NCI-H82 treated with DMSO at 0.1 percent for 48 hours (cell line): ENCODE measurements around the gene RAP2A.

ENCODE experiments used
- DNase-seq: peaks from one replicate; lab custom pipeline; 2025; ENCODE audit not compliant: unreplicated experiment; lab: John Stamatoyannopoulos, UW

The RAP2A gene

DNA sequence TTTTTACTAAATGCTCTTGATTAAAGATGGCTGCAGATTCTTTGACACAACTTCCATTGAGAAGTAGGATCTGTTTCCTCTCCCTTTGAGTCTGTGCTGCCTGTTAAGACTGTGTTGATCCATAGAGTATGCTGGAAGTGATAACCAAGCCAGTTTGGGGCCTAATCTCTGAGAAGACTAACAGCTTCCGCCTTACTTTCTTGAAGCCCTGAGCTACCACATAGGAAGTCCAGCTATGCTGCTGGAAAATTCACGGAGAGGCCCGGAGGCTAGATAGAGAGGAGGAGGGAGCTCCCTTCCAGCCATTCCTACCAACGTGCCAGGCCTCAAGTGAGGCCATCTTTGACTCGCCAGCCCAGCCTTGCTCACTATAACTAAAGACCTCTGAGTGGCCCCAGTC, 12.5 kb downstream of the RAP2A start:
- no peak for DNase-seq

DNA sequence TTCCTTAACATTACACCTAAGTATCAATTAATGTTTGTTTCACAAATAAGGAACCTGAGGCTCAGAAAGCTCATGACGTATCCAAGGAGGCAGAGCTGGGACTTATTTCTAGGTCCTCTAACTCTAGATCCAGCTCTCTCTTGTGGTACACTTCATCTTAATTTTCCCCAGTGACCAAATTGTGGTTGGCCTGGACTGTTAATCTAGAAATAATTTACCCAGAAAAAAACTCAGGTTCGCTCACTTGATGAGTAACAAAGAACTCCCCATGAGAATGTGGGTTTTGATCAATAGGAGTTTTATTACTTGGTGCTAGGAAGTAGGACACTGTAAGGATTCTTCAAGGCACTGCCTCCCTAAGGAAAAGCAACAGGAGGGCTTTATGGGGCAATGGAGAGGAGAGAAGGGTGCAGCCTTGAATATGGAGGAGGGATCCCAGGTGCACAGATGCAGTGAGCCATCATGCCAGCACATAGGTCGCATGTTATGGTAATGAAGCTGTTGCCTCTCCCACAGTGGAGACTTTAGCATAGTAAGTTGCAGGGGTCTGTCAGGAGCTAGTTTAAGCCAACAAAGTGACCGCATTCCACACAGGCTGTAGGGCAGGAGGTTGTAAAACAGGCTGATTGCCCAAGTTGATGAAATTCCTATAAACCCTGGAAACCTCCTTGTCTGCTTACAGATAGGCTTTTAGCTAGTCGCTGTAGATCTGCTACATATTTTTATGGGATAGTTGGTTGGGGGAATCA, 14.7 kb downstream of the RAP2A start:
- DNase-seq, result no peak

DNA sequence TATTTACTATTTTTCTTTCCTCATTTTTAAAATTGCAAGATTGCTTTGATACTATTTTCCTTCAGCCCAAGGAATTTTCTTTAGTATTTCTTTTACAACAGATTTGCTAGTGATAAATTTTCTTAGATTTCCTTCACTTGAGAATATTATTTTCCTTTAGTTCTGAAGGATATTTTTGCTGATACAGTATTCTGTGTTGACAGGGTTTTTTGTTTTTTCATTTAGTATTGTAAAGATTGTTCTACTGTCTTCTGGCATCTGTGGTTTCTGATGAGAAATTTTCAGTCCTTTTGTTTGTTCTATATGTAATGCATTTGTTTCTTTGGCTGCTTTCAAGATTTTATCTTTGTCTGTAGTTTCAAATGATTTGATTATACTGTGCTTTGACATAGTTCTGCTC, 20.7 kb downstream of the RAP2A start:
- no peak for DNase-seq

DNA sequence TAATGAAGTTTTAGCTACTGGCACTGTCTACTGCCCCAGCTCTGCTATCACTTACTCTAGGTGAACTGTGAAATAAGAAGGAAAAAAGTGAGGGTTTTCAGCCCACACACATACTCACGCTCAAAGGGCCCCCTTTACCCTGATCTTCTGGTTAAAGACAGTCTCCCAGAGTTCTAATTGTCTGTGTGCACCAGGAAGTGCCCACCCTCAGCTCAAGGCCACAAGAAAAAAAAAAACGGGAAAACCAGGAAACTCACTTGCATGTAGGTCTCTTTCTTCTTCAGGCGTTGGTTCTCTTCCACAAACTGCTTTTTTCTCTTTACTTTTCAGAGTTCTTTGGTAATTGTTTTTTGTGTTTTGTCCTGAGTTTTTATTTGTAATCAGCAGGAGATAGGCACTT, 22.1 kb downstream of the RAP2A start:
- DNase-seq, result no peak

DNA sequence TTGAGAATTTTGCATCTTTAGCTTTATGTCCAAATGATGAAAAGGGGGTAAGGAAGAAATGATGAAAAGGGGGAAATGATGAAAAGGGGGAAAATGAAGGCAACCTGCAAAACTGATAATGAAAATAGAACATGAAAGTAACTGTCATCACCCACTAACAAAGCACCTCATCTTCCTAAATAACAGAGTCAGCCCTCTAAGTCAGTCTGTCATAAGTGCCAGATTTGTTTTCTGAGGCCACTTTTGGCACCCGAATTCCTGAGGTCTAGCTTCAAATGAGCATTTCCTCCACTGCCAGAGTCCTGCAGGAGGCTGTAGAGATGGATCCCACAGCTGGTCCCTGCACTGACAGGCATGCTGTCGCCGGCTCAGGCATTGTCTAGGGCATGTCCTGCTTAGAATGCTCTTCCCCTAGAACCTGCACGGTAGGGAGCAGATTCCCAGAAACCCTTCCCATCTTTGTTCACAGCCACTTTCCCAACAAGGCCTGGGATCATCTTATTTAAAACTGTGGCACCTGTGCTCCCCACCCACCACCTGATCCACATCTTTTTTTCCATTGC, 25.3 kb downstream of the RAP2A start:
- DNase-seq, result no peak

DNA sequence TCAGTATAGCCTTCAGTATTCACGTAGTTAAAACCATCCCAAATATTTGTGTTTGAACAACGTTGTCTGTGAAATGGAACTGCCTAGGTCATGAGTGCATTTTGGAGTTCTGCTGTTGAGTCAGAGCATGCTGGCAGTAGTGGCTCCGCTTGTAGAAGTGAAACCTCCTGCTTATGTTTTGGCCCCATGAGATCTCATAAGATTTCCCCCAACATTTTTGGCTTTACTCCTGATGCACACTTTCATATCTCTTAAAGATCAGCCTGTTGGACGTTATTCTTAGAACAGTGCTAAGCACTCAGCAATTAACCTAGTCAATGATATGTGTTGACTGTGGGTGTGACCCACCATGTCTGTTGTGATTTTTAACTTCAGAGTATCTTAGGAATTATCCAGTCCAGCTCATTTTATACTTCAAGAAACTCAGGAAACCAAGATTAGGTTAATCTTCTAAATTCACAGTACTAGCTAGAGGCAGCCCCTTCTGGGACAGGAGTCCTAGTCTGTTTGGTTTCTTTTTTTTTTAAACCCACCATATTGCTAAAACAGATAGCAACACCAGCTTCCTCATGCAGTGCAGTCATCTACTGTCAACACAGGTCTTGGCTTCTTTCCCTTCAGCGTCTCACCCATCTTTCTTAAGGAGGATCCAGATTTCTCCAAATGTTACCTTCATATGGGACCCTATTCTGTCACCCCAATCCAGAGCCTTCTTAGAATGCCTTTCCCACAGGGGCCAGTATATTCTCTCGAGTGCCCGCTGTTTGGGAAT, 26.2 kb downstream of the RAP2A start:
- DNase-seq, result no peak

DNA sequence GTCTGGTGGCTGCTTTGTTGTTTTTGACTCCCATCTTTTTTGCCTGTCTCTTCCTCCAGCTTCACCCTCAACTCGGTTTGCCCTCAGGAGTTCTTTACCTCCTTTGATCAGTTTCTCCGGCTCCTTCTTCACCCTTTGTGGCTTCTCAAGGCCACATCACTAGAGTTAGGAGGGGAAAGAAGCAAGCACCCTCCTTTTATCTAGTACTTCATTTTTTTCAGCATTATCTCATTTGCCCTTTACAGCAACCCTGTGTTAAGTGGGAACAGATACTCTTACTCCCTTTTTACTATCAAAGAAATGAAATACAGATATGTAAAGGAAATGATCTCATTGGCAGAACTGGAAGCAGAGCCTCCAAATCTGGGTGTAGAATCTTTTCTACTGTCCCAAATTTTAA, 26.9 kb downstream of the RAP2A start:
- no peak for DNase-seq

DNA sequence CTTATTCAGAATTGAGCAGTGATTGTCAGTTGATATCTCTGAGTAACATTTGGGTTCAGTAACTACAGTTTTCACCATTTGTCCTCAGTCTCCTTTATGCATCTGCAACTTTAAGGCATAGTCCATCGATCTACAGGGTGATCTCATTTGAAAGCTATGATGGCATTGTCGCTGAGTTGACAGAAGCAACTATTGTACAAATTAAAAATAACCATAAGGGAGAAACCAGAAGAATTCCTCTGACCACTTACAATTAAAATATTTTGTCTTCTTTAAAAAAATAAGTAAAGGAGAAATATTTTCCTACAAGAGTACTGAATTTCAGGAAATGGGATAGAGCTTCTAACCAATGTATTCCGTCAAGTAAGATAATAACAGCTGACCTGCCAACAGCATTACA, 30.6 kb downstream of the RAP2A start:
- no peak for DNase-seq

DNA sequence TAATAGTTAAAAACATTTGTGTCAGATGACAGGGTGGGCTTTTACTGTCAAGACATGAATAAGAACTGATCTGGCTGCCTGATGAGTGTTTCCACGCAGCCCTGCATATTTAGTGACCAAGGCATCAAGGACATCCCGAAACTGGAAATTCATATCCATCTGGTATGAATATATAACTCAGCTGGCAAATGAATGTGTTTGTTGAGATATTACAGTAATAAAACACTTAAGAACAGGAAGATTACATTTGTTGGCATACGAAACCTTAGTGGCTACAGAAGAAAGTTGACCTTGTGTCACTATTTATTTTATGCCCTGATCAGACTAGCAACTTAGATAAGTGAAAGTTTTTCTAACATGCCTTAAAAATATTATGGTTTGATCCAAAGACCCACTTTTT, 32.8 kb downstream of the RAP2A start:
- no peak for DNase-seq

DNA sequence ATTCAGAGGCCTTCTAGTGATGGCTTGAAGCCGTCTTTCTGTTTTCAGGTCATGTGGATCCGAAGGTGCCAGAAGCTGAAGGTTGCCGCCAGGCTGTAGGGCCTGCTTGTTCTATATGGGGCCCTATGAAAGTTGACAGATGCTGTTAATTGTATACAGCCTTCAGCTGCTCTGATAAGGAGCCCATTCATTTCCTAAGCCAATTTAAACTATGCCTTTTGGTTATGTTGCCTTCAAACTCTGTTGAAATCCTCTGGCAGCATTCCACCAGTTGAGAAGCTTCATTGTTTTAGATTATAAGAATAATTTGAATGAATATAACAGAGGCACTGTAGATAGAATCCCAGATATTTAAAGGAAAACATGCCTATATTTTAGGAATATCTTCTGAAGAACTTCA, 34.4 kb downstream of the RAP2A start:
- peak; percentile 72 for DNase-seq

DNA sequence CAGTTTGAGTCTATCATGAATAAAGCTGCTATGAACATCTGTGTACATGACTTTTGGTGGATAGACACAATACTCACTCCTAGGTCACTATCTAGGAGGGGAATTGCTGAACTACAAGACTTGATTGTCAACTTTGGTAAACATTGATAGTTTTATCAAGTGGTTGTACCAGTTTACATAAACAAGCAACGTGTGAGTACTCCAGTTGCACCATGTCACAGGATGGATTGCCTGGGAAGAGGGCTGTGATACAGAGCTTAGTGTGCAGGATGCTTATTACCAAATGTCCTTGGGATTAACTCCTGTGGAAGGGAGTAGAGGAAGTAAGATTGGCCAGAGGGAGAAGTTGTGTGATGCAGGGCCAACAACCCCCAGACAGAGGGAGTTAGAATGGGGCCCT, 37.7 kb downstream of the RAP2A start:
- no peak for DNase-seq

DNA sequence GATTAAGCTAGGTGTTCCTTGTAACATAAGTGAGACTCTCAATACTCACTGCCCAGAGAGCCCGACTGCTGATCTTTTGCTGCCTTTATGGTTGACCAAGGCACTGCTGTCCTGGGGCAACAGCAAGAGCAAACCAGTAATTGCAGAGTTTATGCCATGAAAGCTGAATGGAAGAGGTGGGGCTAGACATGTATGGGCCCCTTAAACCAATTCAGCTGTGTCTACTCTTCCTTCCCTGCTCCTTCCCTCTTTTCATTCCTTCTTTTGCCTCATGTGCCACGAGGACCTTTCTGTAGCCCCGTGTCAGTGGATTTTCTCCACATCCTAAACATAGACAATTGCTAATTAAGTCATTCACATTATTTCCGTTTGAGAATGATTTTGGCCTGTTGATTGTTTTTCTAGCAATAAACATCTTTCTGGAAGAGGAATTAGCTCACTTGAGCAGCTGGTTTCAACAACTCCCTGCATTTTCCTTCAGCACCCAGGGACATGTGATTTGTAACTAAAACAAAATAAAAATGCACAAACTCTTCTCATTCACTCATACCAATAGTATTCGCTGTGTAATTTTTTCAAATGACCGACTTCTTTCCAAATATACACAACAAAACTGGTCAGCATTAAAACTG, 40.5 kb downstream of the RAP2A start:
- no peak for DNase-seq

DNA sequence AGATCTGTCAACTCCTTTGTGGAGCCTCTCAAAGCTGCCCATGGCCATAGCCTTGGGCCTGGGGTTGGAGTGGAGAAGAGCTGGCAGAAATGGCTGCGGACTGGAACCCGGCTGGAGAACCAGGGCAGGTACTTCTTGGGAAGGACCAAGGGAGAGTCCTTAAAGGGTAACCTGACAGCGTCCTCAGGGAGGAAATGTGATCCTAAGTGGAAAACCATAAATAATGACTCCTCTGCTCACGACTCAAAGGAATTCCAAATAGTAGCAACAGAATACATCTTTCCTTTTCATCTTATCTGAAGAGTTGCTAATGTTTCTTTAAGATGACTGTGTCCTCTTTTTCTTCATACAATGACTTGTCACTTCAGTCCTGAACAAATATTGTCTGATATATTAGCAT, 41.0 kb downstream of the RAP2A start:
- DNase-seq, result no peak

DNA sequence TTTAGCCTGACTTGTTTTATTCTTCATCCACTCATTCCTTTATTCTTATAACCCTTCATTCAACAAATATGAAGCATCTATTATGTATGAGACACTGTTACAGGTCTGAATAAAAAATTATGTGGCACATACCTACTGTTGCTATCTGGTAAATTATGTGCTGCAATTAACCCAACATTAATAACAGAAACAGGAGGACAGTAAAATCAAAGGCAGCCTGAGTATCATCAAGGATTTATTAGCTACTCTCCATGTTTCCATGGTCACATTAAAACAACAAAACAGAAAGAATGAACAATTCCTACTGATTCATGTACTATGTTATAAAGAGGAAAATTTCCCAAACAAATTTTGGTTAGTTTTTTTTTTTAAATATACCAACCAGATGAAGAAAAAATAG, 43.9 kb downstream of the RAP2A start:
- no peak for DNase-seq

DNA sequence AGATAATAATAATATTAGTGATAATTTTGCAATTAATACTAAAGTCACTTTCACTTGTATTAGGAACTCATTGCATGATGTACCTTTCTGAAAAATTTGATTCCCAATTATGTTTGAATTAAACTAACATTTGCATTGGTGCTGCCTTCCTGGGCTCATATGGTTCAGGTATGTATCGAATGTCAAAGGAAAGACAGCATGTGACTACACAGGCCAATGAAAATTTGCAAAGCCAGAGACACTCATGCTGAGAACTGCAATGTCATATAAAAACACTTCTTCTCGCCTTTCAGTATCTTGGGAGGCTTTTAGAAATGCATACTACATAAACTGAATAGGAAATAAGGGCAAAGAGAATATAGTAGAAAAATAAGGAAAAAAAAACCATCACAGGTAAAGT, 44.3 kb downstream of the RAP2A start:
- DNase-seq, result no peak

DNA sequence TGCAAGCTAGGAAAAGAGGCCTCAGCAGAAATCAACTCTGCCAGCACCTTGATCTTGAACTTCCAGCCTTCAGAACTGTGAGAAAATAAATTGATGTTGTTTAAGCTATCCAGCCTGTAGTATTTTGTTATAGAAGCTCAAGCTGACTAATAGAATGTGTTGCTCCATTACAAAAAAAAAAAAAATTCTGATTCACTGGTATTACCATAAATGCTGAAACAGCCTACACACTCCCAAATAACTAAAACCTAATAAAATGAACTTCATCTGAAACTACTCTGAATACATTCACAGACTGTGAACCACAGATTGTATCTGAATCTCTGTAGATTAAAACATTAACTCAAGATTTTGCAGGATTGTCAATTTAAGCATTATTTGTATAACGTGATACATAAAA, 49.5 kb downstream of the RAP2A start:
- DNase-seq, result no peak

DNA sequence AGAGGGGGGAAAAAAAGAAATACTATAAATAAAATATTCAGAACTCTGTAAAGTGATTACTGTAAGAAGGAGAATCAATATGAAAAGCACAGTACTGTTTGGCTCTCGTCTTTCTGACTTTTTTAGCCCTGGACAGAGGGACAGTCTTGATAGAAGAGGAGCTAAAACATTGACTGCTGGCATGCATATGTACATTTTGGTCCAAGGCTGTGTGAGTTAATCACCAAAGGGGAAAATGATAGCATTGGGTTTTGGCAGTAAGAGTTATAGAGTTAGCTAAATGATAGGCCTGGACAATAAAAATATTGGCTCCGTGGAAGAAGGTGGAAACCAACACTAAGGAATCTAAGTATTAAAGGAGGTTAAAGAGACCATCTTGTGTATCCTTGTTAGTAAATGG, 50.3 kb downstream of the RAP2A start:
- DNase-seq, result no peak

DNA sequence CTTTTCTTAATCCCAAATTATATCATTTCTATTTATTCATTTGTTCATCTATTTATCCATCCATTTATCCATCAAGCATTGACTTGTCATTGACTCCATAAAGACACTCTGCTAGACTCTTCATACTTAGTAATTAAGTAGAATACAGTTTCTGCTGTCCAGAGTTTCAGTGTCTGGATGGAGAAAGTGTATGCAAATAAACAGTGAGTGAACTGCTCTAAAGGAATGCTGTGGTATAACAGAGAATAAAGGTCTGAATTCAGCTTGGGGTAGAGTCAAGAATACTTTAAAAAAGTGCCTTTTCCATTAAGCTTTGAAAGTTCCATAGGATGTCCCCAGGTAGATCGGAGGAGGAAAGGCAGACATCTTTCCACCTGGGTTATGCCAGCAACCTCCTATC, 51.4 kb downstream of the RAP2A start:
- no peak for DNase-seq

DNA sequence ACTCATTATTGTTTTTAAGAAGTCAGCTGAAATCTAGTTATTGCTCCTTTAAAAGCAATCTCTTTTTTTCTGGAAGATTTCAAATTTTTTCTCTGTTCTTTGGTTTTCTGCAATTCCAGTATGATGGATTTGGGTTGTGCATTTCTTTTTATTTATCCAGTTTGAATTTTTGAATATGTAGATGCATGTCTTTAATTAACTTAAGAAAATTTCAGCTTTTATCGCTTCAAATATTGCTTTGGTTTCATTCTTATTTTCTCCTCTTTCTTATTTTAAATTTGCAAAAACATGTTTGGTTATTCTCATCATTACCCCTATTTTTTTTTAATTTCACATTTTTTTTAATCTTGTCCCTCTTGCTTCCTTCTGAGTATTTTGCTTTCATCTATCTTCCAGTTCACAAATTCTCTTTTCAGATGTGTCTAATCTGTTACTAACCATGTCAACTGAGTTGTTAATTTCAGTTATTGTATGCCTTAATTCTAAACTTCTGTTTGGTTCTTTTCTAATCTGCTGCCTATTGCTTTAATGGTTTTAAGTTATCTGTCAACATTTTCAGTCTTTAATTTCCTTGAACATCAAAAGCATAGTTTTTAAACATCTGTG, 56.8 kb downstream of the RAP2A start:
- no peak for DNase-seq

DNA sequence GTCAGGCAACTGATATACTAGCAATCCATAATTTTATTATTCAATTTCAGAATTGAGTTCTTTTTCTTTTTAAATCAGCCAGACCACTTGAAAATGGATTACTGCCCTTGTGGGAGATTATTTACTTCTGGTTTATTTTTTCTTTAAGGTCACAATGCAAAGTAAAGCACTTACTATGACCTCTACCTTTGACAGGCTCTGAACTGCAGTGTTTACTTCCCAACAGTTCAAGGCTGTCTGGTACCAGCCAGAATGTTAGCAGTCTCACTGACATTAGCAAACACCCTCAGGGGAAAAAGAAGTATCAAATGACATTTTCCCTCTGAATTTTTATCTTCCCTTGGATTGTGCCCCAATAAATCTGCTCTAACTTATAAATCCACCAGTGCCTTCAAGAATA, 57.5 kb downstream of the RAP2A start:
- DNase-seq, result no peak

DNA sequence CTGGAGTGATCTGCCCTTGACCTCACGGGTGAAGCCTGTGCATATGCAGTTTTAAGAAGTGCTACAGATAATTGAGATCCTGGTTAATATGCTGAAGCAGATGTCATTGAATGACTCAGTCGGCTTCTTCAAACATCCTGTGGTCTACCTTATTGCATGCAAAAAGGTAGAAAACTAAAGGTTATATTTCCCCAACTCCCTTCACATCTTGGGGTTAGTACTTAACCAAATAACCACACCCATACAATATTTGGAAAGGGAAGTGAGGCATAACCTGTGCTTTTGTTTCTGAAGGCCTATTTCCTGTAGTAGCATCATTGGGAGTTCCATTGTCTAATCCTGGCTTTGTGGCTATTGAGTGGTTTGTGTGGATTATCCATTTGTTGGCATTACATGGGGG, 58.3 kb downstream of the RAP2A start:
- DNase-seq, result no peak
